OCI-LY7 (cell line): ENCODE measurements around the gene RBM5. TPM values are rescaled to one million over a fixed set of nuclear protein-coding genes. Genes with fewer than 3 reads are reported as not detected.

Experiments
- BruUV-seq: library from RNA; stranded (reverse); fragments of 400-500 nt; replicated peaks from 2 replicates; lab custom pipeline; 2021; lab: Mats Ljungman, UMichigan
- CTCF ChIA-PET: fragments of 300-600 bp; sonication (Branson Sonifier 250); formaldehyde crosslinking; loops from one replicate; lab custom pipeline; 2022; ENCODE audit warnings: antibody characterized with exemption; ENCODE audit not compliant: unreplicated experiment; lab: Charles Lee
- POLR2A ChIA-PET: fragments of 300-600 bp; sonication (Branson Sonifier 250); formaldehyde crosslinking; loops from one replicate; lab custom pipeline; 2022; ENCODE audit warnings: antibody characterized with exemption; lab: Charles Lee
- DNase-seq: peaks from one replicate; pipeline ENCODE4 v3.0.0-alpha.2; 2015; ENCODE audit warnings: low spot score
- H2AFZ ChIP-seq: fragments of 200-600 bp; sonication (generic), shearing (Covaris generic); 2 replicates; pipeline ENCODE4 v1.6.1; 2014; ENCODE audit warnings: mild to moderate bottlenecking, antibody characterized with exemption, low read length, moderate library complexity
- H3K27ac ChIP-seq: fragments of 200-600 bp; sonication (generic); 2 replicates; pipeline ENCODE4 v1.5.1; 2014; ENCODE audit warnings: mixed run types, low read depth, mild to moderate bottlenecking, moderate library complexity, low read length, inconsistent platforms; ENCODE audit not compliant: poor library complexity, severe bottlenecking
- H3K36me3 ChIP-seq: fragments of 200-600 bp; sonication (generic); 2 replicates; pipeline ENCODE4 v1.6.1; 2014; ENCODE audit warnings: mild to moderate bottlenecking, antibody characterized with exemption, low read length, moderate library complexity, mixed read lengths; ENCODE audit not compliant: insufficient read depth
- H3K4me1 ChIP-seq: fragments of 200-600 bp; sonication (generic); 2 replicates; pipeline ENCODE4 v1.5.1; 2014; ENCODE audit warnings: mild to moderate bottlenecking, low read length; ENCODE audit not compliant: insufficient read depth, poor library complexity, severe bottlenecking
- H3K4me2 ChIP-seq: fragments of 200-600 bp; sonication (generic); 2 replicates; pipeline ENCODE4 v1.6.1; 2014; ENCODE audit warnings: mild to moderate bottlenecking, low read length
- H3K4me3 ChIP-seq: fragments of 200-600 bp; sonication (generic); 2 replicates; pipeline ENCODE4 v1.5.1; 2014; ENCODE audit warnings: mild to moderate bottlenecking, low read depth, low read length; ENCODE audit not compliant: poor library complexity, severe bottlenecking
- H3K79me2 ChIP-seq: fragments of 200-600 bp; sonication (generic); 2 replicates; pipeline ENCODE4 v1.6.1; 2016; ENCODE audit warnings: low read depth, mild to moderate bottlenecking, low read length, moderate library complexity, mixed read lengths; ENCODE audit not compliant: insufficient read depth
- H3K9me2 ChIP-seq: fragments of 200-600 bp; sonication (generic); 2 replicates; pipeline ENCODE4 v1.6.1; 2016; ENCODE audit warnings: mild to moderate bottlenecking, low read length, mixed read lengths; ENCODE audit not compliant: insufficient read depth
- H3K9me3 ChIP-seq: fragments of 200-600 bp; sonication (generic); 2 replicates; pipeline ENCODE4 v1.6.1; 2014; ENCODE audit warnings: mild to moderate bottlenecking, mixed run types, low read length, mixed read lengths
- H4K20me1 ChIP-seq: fragments of 200-600 bp; sonication (generic); 2 replicates; pipeline ENCODE4 v1.6.1; 2014; ENCODE audit warnings: mild to moderate bottlenecking, antibody characterized with exemption, low read length, moderate library complexity, mixed read lengths; ENCODE audit not compliant: insufficient read depth
- CTCF ChIP-seq: fragments of 200-600 bp; sonication (generic); conservative IDR thresholded peaks from 2 replicates; pipeline ENCODE4 v1.5.1; 2014; ENCODE audit warnings: mild to moderate bottlenecking, antibody characterized with exemption, low read length, moderate library complexity, mixed read lengths
- EZH2phosphoT487 ChIP-seq: fragments of 200-600 bp; sonication (generic); IDR thresholded peaks from 2 replicates; pipeline ENCODE4 v1.6.1; 2018; ENCODE audit warnings: low read depth, borderline replicate concordance, mild to moderate bottlenecking, mixed run types, antibody characterized with exemption, low read length, moderate library complexity, mixed read lengths
- intact Hi-C: fragments of 100-400 bp; cut with micrococcal nuclease; formaldehyde crosslinking; loops from one replicate; pipeline ENCODE4 v1.10.0; 2022; ENCODE audit not compliant: unreplicated experiment
- total RNA-seq, 2 experiments: library from RNA; depleted of rRNA in 1 of 2; stranded (reverse); fragments of >200 nt in 1 of 2; shearing (Covaris generic) in 1 of 2; gene quantifications; 2 replicates each; pipeline ENCODE4 v1.2.3, GENCODE V29; 2014 to 2022

The RBM5 gene
- total RNA-seq, 2 experiments from 2014 or later, result 139 to 197 TPM

GRCh38 chr3:50124052-50124799, 35.5 kb downstream of the RBM5 start:
- TF ChIP-seq EZH2phosphoT487, result no peak
- TF ChIP-seq CTCF, result no peak
- Histone ChIP-seq H3K4me3 (no peak overlapping the region), H3K4me1 (no peaks in the 10 kb centered on the region), H3K9me2 (no peaks in the 10 kb centered on the region), H3K36me3 (peaks cover 33% of the 10 kb centered on the region), H4K20me1 (no peaks in the 10 kb centered on the region), H3K4me2 (no peak overlapping the region), H3K27ac (no peak overlapping the region), H3K79me2 (no peaks in the 10 kb centered on the region), H3K9me3 (no peaks in the 10 kb centered on the region), H2AFZ (no peak overlapping the region)
- ChIA-PET POLR2A (no interaction called here), CTCF (no interaction called here)
- intact Hi-C loops, result no loop called here
- DNase-seq, result no peak
- no TSS peak for BruUV-seq

- H3K79me2 ChIP-seq, result no peaks in the 10 kb centered on the region
- H3K9me2 ChIP-seq, result no peaks in the 10 kb centered on the region
- CTCF ChIA-PET, result no interaction called here
- H2AFZ ChIP-seq, result no peak overlapping the region
- no peaks in the 10 kb centered on the region for H3K4me1 ChIP-seq
- intact Hi-C loops, result no loop called here
- no peak overlapping the region for H3K27ac ChIP-seq
- BruUV-seq, result no TSS peak
- H3K36me3 ChIP-seq, result peaks cover 27% of the 10 kb centered on the region
- no peaks in the 10 kb centered on the region for H3K9me3 ChIP-seq
- no peak overlapping the region for H3K4me2 ChIP-seq
- TF ChIP-seq CTCF, result no peak
- no peak for TF ChIP-seq EZH2phosphoT487
- no peaks in the 10 kb centered on the region for H4K20me1 ChIP-seq
- no peak for DNase-seq
- H3K4me3 ChIP-seq, result no peak overlapping the region
- POLR2A ChIA-PET, result no interaction called here
Observed at GRCh38 chr3:50124800-50125178, 36.1 kb downstream of the RBM5 start.

- intact Hi-C loops, result no loop called here
- Histone ChIP-seq H3K9me3 (no peaks in the 10 kb centered on the region), H3K4me3 (no peak overlapping the region), H3K9me2 (no peaks in the 10 kb centered on the region), H3K27ac (no peak overlapping the region), H2AFZ (no peak overlapping the region), H4K20me1 (no peaks in the 10 kb centered on the region), H3K4me1 (no peaks in the 10 kb centered on the region), H3K36me3 (peaks cover 18% of the 10 kb centered on the region), H3K79me2 (no peaks in the 10 kb centered on the region), H3K4me2 (no peak overlapping the region)
- BruUV-seq, result no TSS peak
- TF ChIP-seq CTCF, result no peak
- TF ChIP-seq EZH2phosphoT487, result no peak
- ChIA-PET POLR2A (no interaction called here), CTCF (interaction anchor here (0.5 kb wide), 1 partner anchor 318 kb away, joined by 3 read pairs; no protein-coding TSS in a partner anchor)
- no peak for DNase-seq
Observed at GRCh38 chr3:50125541-50126286, 37.0 kb downstream of the RBM5 start.
